ENCODE results near the gene HSPB9. TPM values are rescaled to one million over a fixed set of nuclear protein-coding genes. Genes with fewer than 3 reads are reported as not detected.

The HSPB9 gene
- total and polyA plus RNA-seq, 9 of the 15 experiments (the other 6 are each of a cell fraction or from before 2014, with no cell fraction given): 0.04 to 0.16 (median 0.08) TPM; not detected in 3

- TF ChIP-seq NCOR1 (IDR thresholded peaks at IDR 0.05) (no peak), POU5F1 (IDR thresholded peaks at IDR 0.05; ENCODE audit: borderline replicate concordance, low read depth, low read length, partially characterized antibody) (no peak), PPARD (CRISPR knock-in tag; IDR thresholded peaks at IDR 0.05) (no peak), CBFA2T3 (IDR thresholded peaks at IDR 0.05) (peak; percentile 6; the same call in 1 of the 2 replicates), U2AF1 (optimal IDR thresholded peaks at IDR 0.05; ENCODE audit: low read depth, low read length) (no peak), ATF3 (IDR thresholded peaks at IDR 0.05) (no peak), ATF3 (CRISPR knock-in tag; conservative IDR thresholded peaks at IDR 0.05) (no peak), SMAD4 (CRISPR knock-in tag; conservative IDR thresholded peaks at IDR 0.05) (peak; percentile 25; the same call in 1 of the 2 replicates), NFIC (IDR thresholded peaks at IDR 0.05) (no peak), ATF7 (IDR thresholded peaks at IDR 0.05) (peak; percentile 50), ETV5 (CRISPR knock-in tag; IDR thresholded peaks at IDR 0.05; ENCODE audit: low read depth) (no peak), TBL1XR1 (IDR thresholded peaks at IDR 0.05; ENCODE audit: low read length in 2 of 2) (0 out of 4 replicates have a peak, but pooled peaks of 1 of the 2 experiments have one; percentile 19), MTA3 (IDR thresholded peaks at IDR 0.05; ENCODE audit: borderline replicate concordance) (0 out of 2 replicates have a peak, but pooled peaks have one; percentile 37), PML (IDR thresholded peaks at IDR 0.05; ENCODE audit: low read length) (no peak), LARP7 (IDR thresholded peaks at IDR 0.05) (no peak), SMAD3 (CRISPR knock-in tag; conservative IDR thresholded peaks at IDR 0.05) (no peak), RHOXF2B (CRISPR knock-in tag; conservative IDR thresholded peaks at IDR 0.05) (no peak), HCFC1 (IDR thresholded peaks at IDR 0.05; ENCODE audit: low read depth, low read length) (no peak), SIN3B (IDR thresholded peaks at IDR 0.05; ENCODE audit: low read depth) (no peak), ZNF695 (CRISPR knock-in tag; IDR thresholded peaks at IDR 0.05) (no peak), NCOA4 (IDR thresholded peaks at IDR 0.05; ENCODE audit: partially characterized antibody) (no peak), NFRKB (IDR thresholded peaks at IDR 0.05; ENCODE audit: low read depth) (no peak), MIER1 (IDR thresholded peaks at IDR 0.05; ENCODE audit: low read depth) (no peak), KDM1A (IDR thresholded peaks at IDR 0.05) (no peak; a peak in 1 of 4 replicates), ZBTB17 (CRISPR knock-in tag; IDR thresholded peaks at IDR 0.05) (0 out of 2 replicates have a peak, but pooled peaks have one; percentile 19), CBFB (CRISPR knock-in tag; IDR thresholded peaks at IDR 0.05) (no peak), PHF8 (IDR thresholded peaks at IDR 0.05; ENCODE audit: borderline replicate concordance, low read length) (no peak), GATAD2B (IDR thresholded peaks at IDR 0.05; ENCODE audit: borderline replicate concordance) (no peak), TEAD2 (tag; IDR thresholded peaks at IDR 0.05) (no peak), ZNF785 (CRISPR knock-in tag; IDR thresholded peaks at IDR 0.05) (no peak), HNRNPUL1 (IDR thresholded peaks at IDR 0.05; ENCODE audit: low read length) (no peak), ETV6 (IDR thresholded peaks at IDR 0.05; ENCODE audit: borderline replicate concordance in 1 of 2, low read depth in 2 of 2, low read length in 1 of 2) (no peak), ETV6 (CRISPR knock-in tag; IDR thresholded peaks at IDR 0.05; ENCODE audit: borderline replicate concordance) (no peak)
Observed at GRCh38 chr17:42090964-42091790, 31.4 kb upstream of the HSPB9 start (continued).
